SJCRH30 (cell line): ENCODE measurements around the gene RPL15. TPM values are rescaled to one million over a fixed set of nuclear protein-coding genes. Genes with fewer than 3 reads are reported as not detected.

Experiments used
- DNase-seq, 2 experiments: peaks; one replicate each; pipeline ENCODE4 v3.0.0-alpha.2; 2015 to 2020
- H3K27ac ChIP-seq: fragments of 250-450 bp; sonication (Bioruptor Pico); 2 replicates; pipeline ENCODE4 v1.5.1; 2020; ENCODE audit warnings: mild to moderate bottlenecking, moderate library complexity
- H3K27me3 ChIP-seq: fragments of 250-450 bp; sonication (Bioruptor Pico); 2 replicates; pipeline ENCODE4 v1.5.1; 2020; ENCODE audit warnings: mild to moderate bottlenecking, moderate library complexity
- H3K36me3 ChIP-seq: fragments of 250-450 bp; sonication (Bioruptor Pico); 2 replicates; pipeline ENCODE4 v1.5.1; 2020; ENCODE audit warnings: mild to moderate bottlenecking, moderate library complexity
- H3K4me1 ChIP-seq: fragments of 250-450 bp; sonication (Bioruptor Pico); 2 replicates; pipeline ENCODE4 v1.5.1; 2020; ENCODE audit warnings: mild to moderate bottlenecking, moderate library complexity
- H3K4me3 ChIP-seq: fragments of 250-450 bp; sonication (Bioruptor Pico); 2 replicates; pipeline ENCODE4 v1.5.1; 2020; ENCODE audit warnings: mild to moderate bottlenecking, moderate library complexity
- H3K9me3 ChIP-seq: fragments of 250-450 bp; sonication (Bioruptor Pico); replicated peaks from 2 replicates; pipeline ENCODE4 v1.5.1; 2020; ENCODE audit warnings: mild to moderate bottlenecking, moderate library complexity
- total RNA-seq: library from RNA; depleted of rRNA; stranded (reverse); fragments of >200 nt; shearing (Covaris generic); gene quantifications from 2 replicates; pipeline ENCODE4 v1.2.3, GENCODE V29; 2014; rRNA removed

RPL15 gene
- total RNA-seq, 1 experiment from 2014 or later = 5,670 TPM

DNA sequence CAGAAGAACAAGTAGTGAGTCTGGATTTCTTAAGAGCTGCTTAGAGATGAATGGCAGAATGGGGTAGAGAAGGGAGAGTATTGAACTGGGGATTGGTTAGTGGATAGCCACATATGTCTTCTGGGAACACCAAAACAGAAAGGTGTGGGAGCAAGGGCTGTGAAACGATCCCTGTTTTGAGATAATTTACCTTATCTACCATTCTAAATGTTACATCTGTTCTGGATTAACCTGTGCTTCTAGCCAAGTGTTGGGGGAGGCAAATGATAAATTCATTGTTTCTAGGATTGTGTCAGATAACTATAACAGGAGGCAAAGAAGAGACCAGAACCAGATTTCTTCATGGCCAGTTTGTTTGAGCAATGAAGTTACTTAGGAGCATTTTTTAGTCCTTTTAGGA, 36.6 kb downstream of the RPL15 start:
- H3K36me3 ChIP-seq = peaks cover 28% of the 10 kb centered on the region
- no peaks in the 10 kb centered on the region for H3K9me3 ChIP-seq
- no peak for DNase-seq
- H3K4me1 ChIP-seq = peaks cover 13% of the 10 kb centered on the region
- H3K27ac ChIP-seq = no peak overlapping the region
- H3K4me3 ChIP-seq = no peak overlapping the region
- H3K27me3 ChIP-seq = no peaks in the 10 kb centered on the region

DNA sequence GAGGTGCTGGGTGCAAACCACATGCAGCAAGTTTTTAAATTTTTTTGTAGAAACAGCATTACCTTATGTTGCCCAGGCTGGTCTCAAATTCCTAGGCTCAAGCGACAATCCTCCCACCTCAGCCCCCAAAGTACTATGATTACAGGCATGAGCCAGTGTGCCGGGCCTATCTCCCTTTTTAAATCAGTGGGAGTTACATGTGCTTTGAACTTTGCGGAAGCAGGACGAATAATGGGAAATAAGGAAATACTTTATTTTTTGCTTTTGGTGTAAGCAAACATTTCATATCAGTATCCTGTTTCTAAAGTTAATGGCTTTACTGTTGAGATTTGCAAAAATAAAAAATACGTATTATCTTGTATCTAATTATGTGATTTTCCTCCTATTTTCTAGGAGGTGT, 37.2 kb downstream of the RPL15 start:
- no peaks in the 10 kb centered on the region for H3K9me3 ChIP-seq
- H3K4me3 ChIP-seq = no peak overlapping the region
- no peak overlapping the region for H3K27ac ChIP-seq
- no peak for DNase-seq
- no peaks in the 10 kb centered on the region for H3K27me3 ChIP-seq
- H3K36me3 ChIP-seq = peaks cover 28% of the 10 kb centered on the region
- H3K4me1 ChIP-seq = peaks cover 13% of the 10 kb centered on the region

DNA sequence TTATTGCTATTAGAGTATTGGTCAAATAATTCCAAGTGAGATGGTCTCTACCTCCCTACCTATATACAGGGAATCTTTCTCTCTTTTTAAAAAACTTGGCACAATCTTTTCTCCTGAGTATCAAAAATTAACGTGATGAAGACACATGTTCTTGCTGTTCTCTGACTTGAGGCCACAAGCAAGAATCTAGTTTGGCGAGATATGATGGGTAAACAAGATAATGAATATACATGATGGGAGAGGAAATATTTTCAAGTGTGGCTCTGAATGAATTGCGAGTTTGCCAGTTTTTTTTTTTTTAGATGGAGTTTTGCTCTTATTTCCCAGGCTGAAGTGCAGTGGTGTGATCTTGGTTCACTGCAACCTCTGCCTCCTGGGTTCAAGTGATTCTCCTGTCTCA, 39.8 kb downstream of the RPL15 start:
- Histone ChIP-seq H3K9me3 (no peaks in the 10 kb centered on the region), H3K36me3 (peaks cover 49% of the 10 kb centered on the region), H3K27me3 (no peaks in the 10 kb centered on the region), H3K27ac (no peak overlapping the region), H3K4me3 (no peak overlapping the region), H3K4me1 (peaks cover 17% of the 10 kb centered on the region)
- DNase-seq = no peak

DNA sequence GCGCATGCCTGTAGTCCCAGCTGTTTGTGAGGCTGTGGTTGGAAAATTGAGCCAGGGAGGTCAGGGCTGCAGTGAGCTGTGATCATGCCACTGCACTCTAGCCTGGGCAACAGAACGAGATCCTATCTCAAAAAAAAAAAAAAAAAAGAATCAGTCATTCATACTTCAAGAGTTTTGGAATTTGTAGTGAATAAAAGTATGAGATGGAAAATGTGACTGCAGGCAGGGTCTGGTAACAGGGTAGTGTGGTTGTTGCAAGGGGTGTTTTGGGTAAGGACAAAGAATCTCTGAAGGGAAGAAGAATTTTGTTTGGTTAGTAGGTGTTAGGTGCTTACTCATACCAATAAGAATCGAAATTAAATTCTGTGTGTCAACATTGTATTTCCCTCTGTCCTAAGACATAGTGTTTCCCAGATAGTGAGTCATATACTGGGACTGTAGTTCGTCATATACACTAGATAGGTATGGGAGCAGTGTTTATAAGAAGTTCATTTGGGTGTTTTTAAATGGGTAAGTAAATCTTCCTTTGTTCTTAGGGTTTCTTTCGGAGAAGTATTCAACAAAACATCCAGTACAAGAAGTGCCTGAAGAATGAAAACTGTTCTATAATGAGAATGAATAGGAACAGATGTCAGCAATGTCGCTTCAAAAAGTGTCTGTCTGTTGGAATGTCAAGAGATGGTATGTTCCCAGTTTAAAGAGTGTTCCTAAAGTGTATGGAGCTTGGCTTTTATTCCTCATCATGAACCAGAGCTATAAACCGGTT, 42.4 kb downstream of the RPL15 start:
- Histone ChIP-seq H3K36me3 (peaks cover 66% of the 10 kb centered on the region), H3K4me1 (peaks cover 28% of the 10 kb centered on the region), H3K27ac (no peak overlapping the region), H3K9me3 (no peaks in the 10 kb centered on the region), H3K4me3 (no peak overlapping the region), H3K27me3 (no peaks in the 10 kb centered on the region)
- peak in 1 of 2 experiments; percentile 24 for DNase-seq

DNA sequence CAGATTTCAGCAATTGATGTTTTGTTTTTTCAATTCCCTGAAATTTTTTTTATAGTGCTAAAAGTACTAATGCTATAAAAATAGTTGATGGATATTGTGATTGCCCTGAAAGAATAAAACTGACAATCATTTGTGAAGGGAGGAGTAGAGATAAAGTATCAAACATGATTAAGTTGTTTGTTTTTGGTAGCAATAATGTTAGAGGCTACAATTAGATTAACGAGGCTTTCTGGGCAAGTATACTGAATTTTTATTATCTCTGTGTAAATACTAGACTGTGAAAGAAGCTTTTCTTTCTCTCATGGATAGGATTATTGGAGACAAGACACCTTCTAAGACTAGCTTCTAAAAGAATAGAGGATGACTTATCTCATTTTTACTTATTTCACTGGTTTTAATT, 43.7 kb downstream of the RPL15 start:
- peaks cover 64% of the 10 kb centered on the region for H3K36me3 ChIP-seq
- no peak overlapping the region for H3K4me3 ChIP-seq
- H3K9me3 ChIP-seq = no peaks in the 10 kb centered on the region
- no peaks in the 10 kb centered on the region for H3K27me3 ChIP-seq
- H3K27ac ChIP-seq = peak overlapping the region; percentile 6; the same call in 1 of the 2 replicates
- DNase-seq = no peak
- peaks cover 28% of the 10 kb centered on the region for H3K4me1 ChIP-seq

DNA sequence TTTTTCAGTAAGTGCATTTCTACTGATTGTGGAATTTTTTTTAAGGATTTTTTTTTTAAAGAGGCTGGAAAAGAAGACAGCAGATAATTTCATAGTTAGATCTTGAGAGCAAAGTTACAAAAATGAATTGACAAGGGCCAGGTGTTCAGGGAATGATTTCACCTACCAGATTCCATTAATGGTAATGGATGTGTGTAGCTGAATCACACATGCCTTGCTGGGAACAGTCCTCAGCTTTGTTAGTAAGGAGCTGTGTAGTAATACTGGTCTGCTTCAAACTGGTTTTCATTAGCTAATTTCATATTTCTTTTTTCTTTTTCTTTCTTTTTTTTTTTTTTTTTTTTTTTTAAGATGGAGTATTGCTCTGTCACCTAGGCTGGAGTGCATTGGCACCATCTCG, 44.1 kb downstream of the RPL15 start:
- peak overlapping the region; percentile 6; the same call in 1 of the 2 replicates for H3K27ac ChIP-seq
- peak in 1 of 2 experiments; percentile 50 for DNase-seq
- H3K36me3 ChIP-seq = peaks cover 66% of the 10 kb centered on the region
- H3K27me3 ChIP-seq = no peaks in the 10 kb centered on the region
- H3K4me3 ChIP-seq = no peak overlapping the region
- no peaks in the 10 kb centered on the region for H3K9me3 ChIP-seq
- H3K4me1 ChIP-seq = peaks cover 28% of the 10 kb centered on the region

DNA sequence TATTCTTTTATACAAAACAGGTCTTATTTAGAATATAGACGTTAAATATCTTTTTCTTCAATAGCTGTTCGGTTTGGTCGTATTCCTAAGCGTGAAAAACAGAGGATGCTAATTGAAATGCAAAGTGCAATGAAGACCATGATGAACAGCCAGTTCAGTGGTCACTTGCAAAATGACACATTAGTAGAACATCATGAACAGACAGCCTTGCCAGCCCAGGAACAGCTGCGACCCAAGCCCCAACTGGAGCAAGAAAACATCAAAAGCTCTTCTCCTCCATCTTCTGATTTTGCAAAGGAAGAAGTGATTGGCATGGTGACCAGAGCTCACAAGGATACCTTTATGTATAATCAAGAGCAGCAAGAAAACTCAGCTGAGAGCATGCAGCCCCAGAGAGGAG, 45.0 kb downstream of the RPL15 start:
- Histone ChIP-seq H3K27me3 (no peaks in the 10 kb centered on the region), H3K4me1 (peaks cover 28% of the 10 kb centered on the region), H3K9me3 (no peaks in the 10 kb centered on the region), H3K36me3 (peaks cover 66% of the 10 kb centered on the region), H3K27ac (no peak overlapping the region), H3K4me3 (no peak overlapping the region)
- DNase-seq = no peak

DNA sequence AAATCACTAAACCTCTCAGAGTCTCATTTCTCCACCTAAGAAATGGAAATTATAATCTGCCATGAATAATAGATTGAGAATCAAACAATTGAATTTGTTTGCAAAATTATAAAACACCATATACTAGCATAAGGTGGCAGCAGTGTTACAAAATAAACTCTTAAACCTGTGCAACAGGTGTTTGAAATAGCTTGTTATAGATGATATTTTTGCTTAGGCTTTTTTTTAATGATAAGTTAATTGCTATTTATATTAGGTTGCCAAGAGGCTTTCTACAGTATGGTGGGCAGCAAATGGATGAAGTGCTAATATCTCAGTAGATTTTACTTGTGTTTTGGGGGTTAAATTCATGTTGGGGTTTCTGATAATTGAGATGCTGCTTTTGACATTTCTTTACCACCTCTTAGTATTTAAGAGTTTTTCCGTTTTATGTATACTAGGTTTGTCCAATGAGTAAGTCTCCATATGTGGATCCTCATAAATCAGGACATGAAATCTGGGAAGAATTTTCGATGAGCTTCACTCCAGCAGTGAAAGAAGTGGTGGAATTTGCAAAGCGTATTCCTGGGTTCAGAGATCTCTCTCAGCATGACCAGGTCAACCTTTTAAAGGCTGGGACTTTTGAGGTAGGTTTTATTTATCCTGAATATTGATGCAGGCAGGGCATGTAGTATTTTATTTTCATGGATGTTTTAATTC, 47.8 kb downstream of the RPL15 start:
- H3K27me3 ChIP-seq = no peaks in the 10 kb centered on the region
- peaks cover 22% of the 10 kb centered on the region for H3K4me1 ChIP-seq
- no peak overlapping the region for H3K4me3 ChIP-seq
- H3K9me3 ChIP-seq = no peaks in the 10 kb centered on the region
- no peak for DNase-seq
- peaks cover 84% of the 10 kb centered on the region for H3K36me3 ChIP-seq
- no peak overlapping the region for H3K27ac ChIP-seq

DNA sequence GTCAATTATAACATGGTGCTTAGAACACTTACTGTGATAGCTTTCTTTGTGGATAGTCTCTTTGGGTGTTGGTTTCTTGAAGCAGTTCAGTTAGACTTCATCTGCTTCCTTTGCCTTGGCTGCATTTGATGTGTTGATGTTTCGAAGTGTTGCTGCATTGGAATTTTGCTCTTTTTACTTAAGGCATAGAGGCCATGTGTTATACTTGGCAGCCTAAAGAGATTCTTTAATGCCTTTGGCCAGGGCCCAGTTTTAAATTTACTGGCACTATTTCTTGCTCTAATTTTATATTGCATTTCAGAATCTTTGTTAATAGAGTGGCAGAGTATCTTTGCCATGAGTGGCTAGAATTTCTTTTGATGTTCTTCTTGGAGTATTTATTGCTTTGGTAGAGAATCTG, 49.4 kb downstream of the RPL15 start:
- Histone ChIP-seq H3K27me3 (no peaks in the 10 kb centered on the region), H3K27ac (no peak overlapping the region), H3K4me3 (no peak overlapping the region), H3K36me3 (peaks cover 78% of the 10 kb centered on the region), H3K4me1 (peaks cover 15% of the 10 kb centered on the region), H3K9me3 (no peaks in the 10 kb centered on the region)
- DNase-seq = no peak

DNA sequence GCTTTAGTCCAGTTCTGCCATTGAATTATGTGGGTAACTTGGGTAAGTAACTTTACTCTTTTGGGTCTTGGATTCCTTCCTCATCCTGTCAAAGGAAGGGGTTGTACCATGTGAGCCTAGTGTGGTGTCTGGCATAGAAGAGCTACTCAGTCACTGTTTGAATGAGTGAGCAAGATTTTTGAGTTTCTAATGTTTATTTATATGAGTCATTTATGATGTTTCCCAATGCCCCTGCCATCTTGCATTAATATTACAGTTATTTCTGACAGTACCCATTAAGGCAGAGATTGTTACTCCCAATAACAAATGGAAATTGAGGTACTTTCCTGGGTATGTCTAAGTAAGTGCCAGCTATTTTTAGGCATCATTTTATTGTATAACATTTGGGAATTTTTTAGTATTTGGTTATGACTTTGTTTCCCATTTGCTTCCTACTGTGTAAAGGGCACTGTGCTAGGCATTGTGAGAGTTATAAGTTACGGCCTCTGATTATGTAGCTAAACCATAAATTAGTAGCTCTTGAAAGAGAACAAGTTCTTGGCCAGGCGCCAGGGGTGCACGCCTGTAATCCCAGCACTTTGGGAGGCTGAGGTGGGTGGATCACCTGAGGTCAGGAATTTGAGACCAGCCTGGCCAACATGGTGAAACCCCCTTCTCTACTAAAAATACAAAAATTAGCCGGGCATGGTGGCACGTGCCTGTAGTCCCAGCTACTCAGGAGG, 51.7 kb downstream of the RPL15 start:
- peaks cover 72% of the 10 kb centered on the region for H3K36me3 ChIP-seq
- H3K4me3 ChIP-seq = no peak overlapping the region
- no peak for DNase-seq
- no peaks in the 10 kb centered on the region for H3K27me3 ChIP-seq
- no peak overlapping the region for H3K27ac ChIP-seq
- no peaks in the 10 kb centered on the region for H3K4me1 ChIP-seq
- no peaks in the 10 kb centered on the region for H3K9me3 ChIP-seq

DNA sequence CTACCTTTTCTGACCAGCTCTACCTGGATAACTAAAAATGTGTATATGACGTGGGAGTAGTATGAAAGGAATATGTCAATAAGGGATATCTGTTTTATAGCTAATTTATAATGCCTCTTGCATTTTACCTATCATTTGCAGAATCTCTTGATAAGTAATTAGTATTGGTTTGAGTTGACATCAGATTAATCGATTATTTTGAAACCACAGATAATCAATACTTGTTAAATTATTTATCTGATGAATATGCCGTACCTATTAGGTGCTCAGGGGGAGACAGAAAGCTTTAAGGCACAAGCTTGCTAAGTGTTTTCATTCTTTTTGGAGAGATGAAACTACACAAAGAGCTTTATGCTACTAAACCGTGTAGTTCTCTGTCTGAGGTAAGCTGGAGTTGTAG, 52.5 kb downstream of the RPL15 start:
- Histone ChIP-seq H3K36me3 (peaks cover 71% of the 10 kb centered on the region), H3K27ac (no peak overlapping the region), H3K27me3 (no peaks in the 10 kb centered on the region), H3K9me3 (no peaks in the 10 kb centered on the region), H3K4me3 (no peak overlapping the region), H3K4me1 (no peaks in the 10 kb centered on the region)
- DNase-seq = no peak

Other genes with a start within 250 kb of the RPL15 start
- gene UBE2E1, start 111.2 kb upstream of the RPL15 start, total RNA-seq = 169 and 182 TPM in 2 replicates
- gene NKIRAS1, start 142 bp upstream of the RPL15 start, total RNA-seq = 27.8 and 29.7 TPM in 2 replicates
- gene NR1D2, start 28.2 kb downstream of the RPL15 start, total RNA-seq = 43.2 and 44.8 TPM in 2 replicates